CD14-positive monocyte (primary cell): ENCODE measurements around the gene TEX261. TPM values are rescaled to one million over a fixed set of nuclear protein-coding genes. Genes with fewer than 3 reads are reported as not detected.
"Not testable (repeated sequence)": the region's sequence is repeated elsewhere in the genome, so short reads cannot be mapped to it uniquely, and the experiment has no call there.

Source experiments
- DNase-seq, 3 donors: peaks; one replicate each; pipeline ENCODE4 v3.0.0-alpha.2; 2011 to 2022
- H2AFZ ChIP-seq: 2 replicates; pipeline ENCODE4 v1.6.0; 2012; ENCODE audit warnings: mild to moderate bottlenecking, low read depth, low read length, inconsistent platforms; ENCODE audit not compliant: insufficient read depth, poor library complexity, severe bottlenecking
- H3K27ac ChIP-seq, 2 donors: 1 replicate in 1 of 2; 2 replicates in 1 of 2; pipeline ENCODE4 v1.5.1; 2012 to 2013; ENCODE audit warnings: low read length in 2 of 2, control low read depth in 1 of 2, inconsistent platforms in 1 of 2, low read depth in 1 of 2, mild to moderate bottlenecking in 1 of 2
- H3K27me3 ChIP-seq, 2 donors: one replicate each; pipeline versions ENCODE4 v1.6.0 to v1.6.1; 2011 to 2013; ENCODE audit warnings: low read length in 2 of 2; ENCODE audit not compliant: control insufficient read depth in 2 of 2, insufficient read depth in 2 of 2
- H3K36me3 ChIP-seq, 2 donors: replicated peaks in 1 of 2; 1 replicate in 1 of 2; 2 replicates in 1 of 2; pipeline versions ENCODE4 v1.5.1 to v1.6.1; 2012 to 2013; ENCODE audit warnings: low read length in 2 of 2, control low read depth in 1 of 2, inconsistent platforms in 1 of 2, mild to moderate bottlenecking in 1 of 2; ENCODE audit not compliant: insufficient read depth in 2 of 2, control insufficient read depth in 1 of 2
- H3K4me1 ChIP-seq, 2 donors: 1 replicate in 1 of 2; 2 replicates in 1 of 2; pipeline versions ENCODE4 v1.5.1 to v1.6.1; 2012 to 2013; ENCODE audit warnings: low read length in 2 of 2, control low read depth in 1 of 2, inconsistent platforms in 1 of 2, mild to moderate bottlenecking in 1 of 2, moderate library complexity in 1 of 2; ENCODE audit not compliant: insufficient read depth in 2 of 2, control insufficient read depth in 1 of 2
- H3K4me2 ChIP-seq: replicated peaks from 2 replicates; pipeline ENCODE3; 2012; ENCODE audit warnings: low read length, moderate library complexity, mild to moderate bottlenecking; ENCODE audit not compliant: poor library complexity, severe bottlenecking; ENCODE audit errors: extremely low read depth
- H3K4me3 ChIP-seq, 3 experiments: fragments of 200-600 bp in 1 of 3; sonication (generic) in 1 of 3; replicated peaks in 1 of 3; 1 replicate in 2 of 3; 2 replicates in 1 of 3; pipeline ENCODE4 v1.5.1; 2011 to 2013; ENCODE audit warnings: low read length in 3 of 3, mild to moderate bottlenecking in 3 of 3, control low read depth in 2 of 3, low read depth in 2 of 3, inconsistent platforms in 1 of 3, moderate library complexity in 1 of 3
- H3K79me2 ChIP-seq: 2 replicates; pipeline ENCODE4 v1.6.0; 2012; ENCODE audit warnings: mild to moderate bottlenecking, control low read depth, inconsistent platforms, low read length, moderate library complexity; ENCODE audit not compliant: insufficient read depth
- H3K9ac ChIP-seq: 2 replicates; pipeline ENCODE4 v1.6.0; 2017; ENCODE audit warnings: low read length, mild to moderate bottlenecking; ENCODE audit not compliant: insufficient read depth, poor library complexity, severe bottlenecking
- H3K9me3 ChIP-seq, 2 donors: replicated peaks in 1 of 2; 1 replicate in 1 of 2; 2 replicates in 1 of 2; pipeline versions ENCODE4 v1.5.1 to v1.6.1; 2012 to 2013; ENCODE audit warnings: low read length in 2 of 2, control low read depth in 1 of 2; ENCODE audit not compliant: control insufficient read depth in 1 of 2, insufficient read depth in 1 of 2
- H4K20me1 ChIP-seq: 2 replicates; pipeline ENCODE4 v1.6.0; 2012; ENCODE audit warnings: mild to moderate bottlenecking, low read length, control low read depth, moderate library complexity; ENCODE audit not compliant: insufficient read depth
- H3K27ac Mint-ChIP-seq, 7 donors: one replicate each; pipeline ENCODE4 v1.8.0; 2020; ENCODE audit warnings: mild to moderate bottlenecking in 7 of 7, mixed read lengths in 7 of 7, moderate library complexity in 6 of 7, inconsistent platforms in 2 of 7
- H3K27me3 Mint-ChIP-seq, 3 donors: one replicate each; pipeline ENCODE4 v1.8.0; 2021 to 2022; ENCODE audit warnings: low read depth in 3 of 3, mild to moderate bottlenecking in 3 of 3, mixed read lengths in 3 of 3, moderate library complexity in 3 of 3, inconsistent platforms in 1 of 3
- H3K36me3 Mint-ChIP-seq, 2 donors: one replicate each; pipeline ENCODE4 v1.8.0; 2020; ENCODE audit warnings: mixed read lengths in 2 of 2, inconsistent platforms in 1 of 2, mild to moderate bottlenecking in 1 of 2
- H3K4me1 Mint-ChIP-seq: one replicate; pipeline ENCODE4 v1.8.0; 2020; ENCODE audit warnings: mild to moderate bottlenecking, mixed read lengths
- H3K4me3 Mint-ChIP-seq, 2 donors: one replicate each; pipeline ENCODE4 v1.8.0; 2020; ENCODE audit warnings: mild to moderate bottlenecking in 2 of 2, mixed read lengths in 2 of 2, moderate library complexity in 1 of 2
- H3K9me3 Mint-ChIP-seq, 7 donors: one replicate each; pipeline ENCODE4 v1.8.0; 2020 to 2022; ENCODE audit warnings: mixed read lengths in 7 of 7, mild to moderate bottlenecking in 6 of 7, moderate library complexity in 6 of 7, inconsistent platforms in 2 of 7
- CTCF ChIP-seq: fragments of 200-600 bp; IDR thresholded peaks from one replicate; pipeline ENCODE4 v1.8.0; 2022; ENCODE audit warnings: antibody characterized with exemption, mild to moderate bottlenecking
- WGBS: methylation state at CpG from one replicate; pipeline ENCODE4 v1.1.5; 2013; ENCODE audit warnings: missing lambda C conversion rate; ENCODE audit not compliant: insufficient coverage; 5-methylcytosine and 5-hydroxymethylcytosine counted together
- intact Hi-C, 2 donors: fragments of 100-400 bp; cut with micrococcal nuclease; formaldehyde crosslinking; loops; one replicate each; pipeline versions ENCODE4 v1.15.0 to v1.15.1; 2023
- polyA plus RNA-seq, 3 donors: library from polyadenylated mRNA; depleted of rRNA in 1 of 3; unstranded in 2 of 3; stranded (reverse) in 1 of 3; fragments of 300-500 nt in 2 of 3; fragments of >200 nt in 1 of 3; fragmentation: Illumina TruSeq in 2 of 3; gene quantifications; 1 replicate in 2 of 3; 2 replicates in 1 of 3; pipeline ENCODE4 v1.2.3, GENCODE V29; 2012 to 2021

TEX261 gene
- polyA plus RNA-seq, 3 donors: 20.1 to 32.2 (median 30.6) TPM

GRCh38 chr2:71042287-71042686, 47.6 kb upstream of the TEX261 start:
- no peak overlapping the region for H3K4me3 Mint-ChIP-seq
- no peak for TF ChIP-seq CTCF

GRCh38 chr2:71036296-71036695, 41.6 kb upstream of the TEX261 start:
- peaks cover 13 to 19% (median 17%) of the 10 kb centered on the region in 3 donors for H3K27me3 Mint-ChIP-seq

More at GRCh38 chr2:71042287-71042686, 47.6 kb upstream of the TEX261 start:
- Histone ChIP-seq H3K27ac (no peak overlapping the region), H3K9ac (no peak overlapping the region), H3K27me3 (no peaks in the 10 kb centered on the region), H2AFZ (no peak overlapping the region), H3K9me3 (no peaks in the 10 kb centered on the region), H3K4me3 (no peak overlapping the region), H3K4me1 (peaks cover 15 to 16% of the 10 kb centered on the region in 2 donors), H3K4me2 (no peak overlapping the region), H3K79me2 (no peaks in the 10 kb centered on the region), H3K36me3 (no peaks in the 10 kb centered on the region), H4K20me1 (no peaks in the 10 kb centered on the region)
- Mint-ChIP-seq H3K4me1 (peaks cover 21% of the 10 kb centered on the region), H3K27ac (no peak overlapping the region), H3K27me3 (peaks cover 0 to 2% (median 1%) of the 10 kb centered on the region in 3 donors), H3K9me3 (peaks cover 0 to 13% (median 1%) of the 10 kb centered on the region in 7 donors), H3K36me3 (no peaks in the 10 kb centered on the region)
- intact Hi-C loops: no loop called here
- no peak for DNase-seq
- no CpG with 5 or more reads among the region's 4 CpGs for WGBS

More at GRCh38 chr2:71036296-71036695, 41.6 kb upstream of the TEX261 start:
- intact Hi-C loops, H3K36me3 Mint-ChIP-seq, H3K36me3 ChIP-seq, H3K4me3 Mint-ChIP-seq, H3K4me2 ChIP-seq, H3K27ac Mint-ChIP-seq, H3K79me2 ChIP-seq, H2AFZ ChIP-seq, H3K9me3 ChIP-seq, H4K20me1 ChIP-seq, H3K4me1 ChIP-seq, DNase-seq, H3K9ac ChIP-seq, H3K4me3 ChIP-seq, H3K27ac ChIP-seq, H3K27me3 ChIP-seq: not testable (repeated sequence)
- WGBS: no CpG with 5 or more reads among the region's 8 CpGs
- peaks cover 29% of the 10 kb centered on the region for H3K4me1 Mint-ChIP-seq
- peaks cover 0 to 18% (median 1%) of the 10 kb centered on the region in 7 donors for H3K9me3 Mint-ChIP-seq
